A673 (cell line): ENCODE data around the gene SEMA3A. TPM values are rescaled to one million over a fixed set of nuclear protein-coding genes. Genes with fewer than 3 reads are reported as not detected.
"Not testable (repeated sequence)": the region's sequence is repeated elsewhere in the genome, so short reads cannot be mapped to it uniquely, and the experiment has no call there.

Experiments used
- BruUV-seq: library from RNA; stranded (reverse); fragments of 400-500 nt; replicated peaks from 2 replicates; lab custom pipeline; 2021; lab: Mats Ljungman, UMichigan
- CTCF ChIA-PET: fragments of 300-600 bp; sonication (Branson Sonifier 250); formaldehyde crosslinking; loops from one replicate; lab custom pipeline; 2022; ENCODE audit warnings: antibody characterized with exemption; lab: Charles Lee
- POLR2A ChIA-PET: fragments of 300-600 bp; sonication (Branson Sonifier 250); formaldehyde crosslinking; loops from one replicate; lab custom pipeline; 2022; ENCODE audit warnings: antibody characterized with exemption; ENCODE audit not compliant: low non-redundant PET; lab: Charles Lee
- DNase-seq: peaks from one replicate; pipeline ENCODE4 v3.0.0-alpha.2; 2015; ENCODE audit warnings: low spot score
- H3K27ac ChIP-seq: fragments of 200-600 bp; sonication (generic); 2 replicates; pipeline ENCODE4 v1.5.1; 2016; ENCODE audit warnings: mixed run types, low read depth, mild to moderate bottlenecking, mixed read lengths, antibody characterized with exemption, low read length; ENCODE audit not compliant: poor library complexity, severe bottlenecking
- H3K27me3 ChIP-seq: fragments of 200-600 bp; sonication (generic); replicated peaks from 2 replicates; pipeline ENCODE4 v1.6.1; 2017; ENCODE audit warnings: mixed run types, low read depth, mild to moderate bottlenecking, mixed read lengths, antibody characterized with exemption, low read length; ENCODE audit not compliant: insufficient read depth, poor library complexity
- H3K36me3 ChIP-seq: fragments of 200-600 bp; sonication (generic); 2 replicates; pipeline ENCODE4 v1.6.1; 2016; ENCODE audit warnings: mixed run types, mild to moderate bottlenecking, mixed read lengths, antibody characterized with exemption, low read length; ENCODE audit not compliant: insufficient read depth, poor library complexity, severe bottlenecking
- H3K4me1 ChIP-seq: fragments of 200-600 bp; sonication (generic); 2 replicates; pipeline ENCODE4 v1.6.1; 2017; ENCODE audit warnings: mixed run types, mild to moderate bottlenecking, mixed read lengths, antibody characterized with exemption, low read length; ENCODE audit not compliant: insufficient read depth, poor library complexity, severe bottlenecking
- H3K4me3 ChIP-seq: fragments of 200-600 bp; sonication (generic); 2 replicates; pipeline ENCODE4 v1.5.1; 2016; ENCODE audit warnings: low read depth, mixed run types, mild to moderate bottlenecking, mixed read lengths, low read length; ENCODE audit not compliant: poor library complexity, severe bottlenecking
- H3K9me3 ChIP-seq: fragments of 200-600 bp; sonication (generic); 2 replicates; pipeline ENCODE4 v1.6.1; 2016; ENCODE audit warnings: mixed run types, low read depth, mild to moderate bottlenecking, mixed read lengths, antibody characterized with exemption, low read length; ENCODE audit not compliant: poor library complexity, severe bottlenecking
- CTCF ChIP-seq: fragments of 300-800, 200-600 bp; sonication (generic); conservative IDR thresholded peaks from 2 replicates; pipeline ENCODE4 v1.5.1; 2017; ENCODE audit warnings: low read depth, mild to moderate bottlenecking, antibody characterized with exemption, low read length, moderate library complexity, mixed read lengths
- EZH2 ChIP-seq: fragments of 200-600 bp; sonication (generic); IDR thresholded peaks from 2 replicates; pipeline ENCODE4 v1.6.1; 2017; ENCODE audit warnings: borderline replicate concordance, low read depth, mild to moderate bottlenecking, mixed read lengths, antibody characterized with exemption, low read length; ENCODE audit not compliant: poor library complexity, severe bottlenecking
- intact Hi-C: fragments of 100-400 bp; cut with micrococcal nuclease; formaldehyde crosslinking; loops from one replicate; pipeline ENCODE4 v1.10.0; 2022; ENCODE audit not compliant: unreplicated experiment
- total RNA-seq: library from RNA; stranded (reverse); gene quantifications from 2 replicates; pipeline ENCODE4 v1.2.3, GENCODE V29; 2021

The SEMA3A gene
- total RNA-seq, 1 experiment from 2014 or later, result 22.8 TPM

DNA sequence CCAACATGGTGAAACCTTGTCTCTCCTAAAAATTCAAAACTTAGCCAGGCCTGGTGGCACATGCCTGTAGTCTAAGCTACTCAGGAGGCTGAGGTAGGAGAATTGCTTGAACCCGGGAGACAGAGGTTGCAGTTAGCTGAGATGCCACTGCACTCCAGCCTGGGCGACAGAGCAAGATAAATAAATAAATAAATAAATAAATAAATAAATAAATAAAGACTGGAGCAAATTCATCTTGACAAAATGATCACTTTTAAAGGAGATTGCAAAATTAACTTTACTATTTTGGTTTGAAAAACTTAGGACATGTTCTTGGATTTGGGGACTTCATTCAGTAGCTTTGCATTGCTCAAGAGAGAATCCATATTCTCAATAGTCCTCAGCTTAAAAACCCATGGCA lies 137.0 kb downstream of the SEMA3A start:
- H3K27ac ChIP-seq, result no peak overlapping the region
- no peaks in the 10 kb centered on the region for H3K9me3 ChIP-seq
- H3K27me3 ChIP-seq, result no peaks in the 10 kb centered on the region
- no peak for DNase-seq
- BruUV-seq, result no TSS peak
- ChIA-PET POLR2A (no interaction called here), CTCF (no interaction called here)
- intact Hi-C loops, result no loop called here
- peaks cover 22% of the 10 kb centered on the region for H3K4me1 ChIP-seq
- H3K4me3 ChIP-seq, result no peak overlapping the region
- TF ChIP-seq CTCF (no peak), EZH2 (no peak)
- H3K36me3 ChIP-seq, result no peaks in the 10 kb centered on the region

DNA sequence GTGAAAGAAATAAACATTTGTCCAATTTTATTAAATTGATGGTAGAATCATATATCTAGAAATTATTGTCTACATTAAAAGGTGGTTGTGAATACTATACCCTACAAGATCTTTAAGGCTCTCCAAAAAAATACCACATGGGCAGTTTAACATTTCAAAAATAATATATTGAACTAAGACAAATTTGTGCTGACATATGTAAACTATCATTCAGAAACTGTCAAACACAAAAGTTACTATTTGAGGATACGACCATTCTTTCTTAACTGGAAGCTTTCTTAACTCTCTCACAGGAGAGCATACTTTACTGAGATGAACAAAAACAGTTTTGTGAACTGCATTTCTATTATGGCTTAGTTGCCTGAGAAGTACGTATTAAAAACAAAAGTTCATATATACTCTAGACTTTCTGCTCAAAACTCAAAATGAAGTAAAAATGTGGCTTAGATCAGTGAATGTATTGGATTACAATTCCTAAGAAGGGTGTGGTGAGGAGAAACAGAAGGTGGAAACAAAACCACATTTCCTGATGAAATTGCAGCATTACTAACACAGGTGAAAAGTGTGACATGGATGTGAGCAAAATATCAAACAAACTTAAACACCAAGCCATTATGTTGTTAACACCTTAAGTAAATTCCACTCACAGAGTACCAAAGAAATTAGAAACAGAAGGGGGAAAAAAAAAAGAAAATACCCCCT lies 138.5 kb downstream of the SEMA3A start:
- H3K9me3 ChIP-seq, result no peaks in the 10 kb centered on the region
- DNase-seq, result no peak
- CTCF ChIA-PET, result no interaction called here
- intact Hi-C loops, result no loop called here
- POLR2A ChIA-PET, result interaction anchor here (0.7 kb wide), 1 partner anchor 16 kb away, joined by 12 read pairs; no protein-coding TSS in a partner anchor
- H3K36me3 ChIP-seq, result no peaks in the 10 kb centered on the region
- no peak overlapping the region for H3K27ac ChIP-seq
- no peak overlapping the region for H3K4me3 ChIP-seq
- TF ChIP-seq CTCF (no peak), EZH2 (no peak)
- no TSS peak for BruUV-seq
- peaks cover 13% of the 10 kb centered on the region for H3K4me1 ChIP-seq
- H3K27me3 ChIP-seq, result no peaks in the 10 kb centered on the region

- H3K4me1 ChIP-seq, DNase-seq, H3K27ac ChIP-seq, H3K9me3 ChIP-seq, CTCF ChIA-PET, H3K27me3 ChIP-seq, intact Hi-C loops, BruUV-seq, H3K36me3 ChIP-seq, H3K4me3 ChIP-seq: not testable (repeated sequence)
- POLR2A ChIA-PET, result interaction anchor here (0.7 kb wide), 1 partner anchor 15 kb away, joined by 12 read pairs; no protein-coding TSS in a partner anchor
Observed at GRCh38 chr7:84055199-84055598, 139.4 kb downstream of the SEMA3A start.
